Nephron (organoid): Measurements from ENCODE around the gene ARHGAP31.
A peak's percentile ranks its signal among the peaks of the same experiment; 100 is the strongest.

Source experiments
- H3K27ac Mint-ChIP-seq, 3 experiments: 2 replicates each; pipeline ENCODE4 v1.8.0; 2020; ENCODE audit warnings: mixed read lengths in 3 of 3, mild to moderate bottlenecking in 2 of 3, moderate library complexity in 1 of 3
- H3K27me3 Mint-ChIP-seq: 2 replicates; pipeline ENCODE4 v1.8.0; 2021; ENCODE audit warnings: low read depth, mild to moderate bottlenecking, moderate library complexity, mixed read lengths
- H3K36me3 Mint-ChIP-seq: 2 replicates; pipeline ENCODE4 v1.8.0; 2020; ENCODE audit warnings: low read depth, mixed read lengths
- H3K4me1 Mint-ChIP-seq: 2 replicates; pipeline ENCODE4 v1.8.0; 2020; ENCODE audit warnings: mixed read lengths
- H3K4me3 Mint-ChIP-seq, 3 experiments: 2 replicates each; pipeline ENCODE4 v1.8.0; 2020; ENCODE audit warnings: mild to moderate bottlenecking in 3 of 3, mixed read lengths in 3 of 3, moderate library complexity in 2 of 3
- H3K9me3 Mint-ChIP-seq: 2 replicates; pipeline ENCODE4 v1.8.0; 2020; ENCODE audit warnings: mixed read lengths
- CTCF ChIP-seq, 3 experiments: fragments of 200-600 bp; sonication (generic); IDR thresholded peaks; one replicate each; pipeline ENCODE4 v1.5.0; 2021; ENCODE audit warnings: antibody characterized with exemption in 3 of 3; ENCODE audit not compliant: unreplicated experiment in 3 of 3

The ARHGAP31 gene

GRCh38 chr3:119297169-119297568 is 3.0 kb downstream of the ARHGAP31 start:
- peak overlapping the region; percentile 49 to 97 (median 71) for H3K4me3 Mint-ChIP-seq
- no peaks in the 10 kb centered on the region for H3K27me3 Mint-ChIP-seq
- no peak for TF ChIP-seq CTCF (IDR thresholded peaks at IDR 0.05; ENCODE audit: unreplicated experiment in 3 of 3)
- no peaks in the 10 kb centered on the region for H3K9me3 Mint-ChIP-seq
- H3K27ac Mint-ChIP-seq: peak overlapping the region; percentile 22 to 67 (median 37)
- peaks cover 3% of the 10 kb centered on the region for H3K36me3 Mint-ChIP-seq
- H3K4me1 Mint-ChIP-seq: peaks cover 57% of the 10 kb centered on the region

- no peaks in the 10 kb centered on the region for H3K9me3 Mint-ChIP-seq
- H3K27me3 Mint-ChIP-seq: no peaks in the 10 kb centered on the region
- peaks cover 3% of the 10 kb centered on the region for H3K36me3 Mint-ChIP-seq
- peak overlapping the region in 1 of 3 experiments; percentile 50 for H3K27ac Mint-ChIP-seq
- H3K4me3 Mint-ChIP-seq: peak overlapping the region in 1 of 3 experiments; percentile 76
- no peak for TF ChIP-seq CTCF (IDR thresholded peaks at IDR 0.05; ENCODE audit: unreplicated experiment in 3 of 3)
- peaks cover 55% of the 10 kb centered on the region for H3K4me1 Mint-ChIP-seq
Measured at GRCh38 chr3:119298565-119298941, 4.4 kb downstream of the ARHGAP31 start.

DNA sequence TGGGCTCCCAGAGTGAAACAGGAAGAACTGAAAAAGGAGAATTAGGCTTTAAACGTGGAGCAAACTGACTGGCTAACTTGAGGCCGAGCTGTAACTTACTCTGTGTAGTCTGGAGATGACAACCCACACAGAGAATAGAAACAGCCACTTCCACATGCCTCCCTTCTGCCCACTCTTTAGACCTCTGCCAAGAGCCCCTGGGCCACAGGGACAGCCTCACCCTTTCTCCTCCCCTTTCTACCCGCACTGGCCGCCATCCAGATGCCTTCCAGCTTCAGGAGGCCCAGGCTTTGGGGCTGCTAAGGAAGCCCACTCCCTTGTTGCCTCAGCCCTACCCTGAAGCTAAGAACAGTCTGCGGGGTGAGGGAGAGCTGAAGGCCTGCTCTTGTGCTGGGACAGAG is 6.8 kb downstream of the ARHGAP31 start:
- H3K9me3 Mint-ChIP-seq: no peaks in the 10 kb centered on the region
- H3K27me3 Mint-ChIP-seq: no peaks in the 10 kb centered on the region
- peaks cover 3% of the 10 kb centered on the region for H3K36me3 Mint-ChIP-seq
- TF ChIP-seq CTCF (IDR thresholded peaks at IDR 0.05; ENCODE audit: unreplicated experiment in 3 of 3): no peak
- no peak overlapping the region for H3K4me3 Mint-ChIP-seq
- peaks cover 63% of the 10 kb centered on the region for H3K4me1 Mint-ChIP-seq
- no peak overlapping the region for H3K27ac Mint-ChIP-seq

GRCh38 chr3:119301662-119302061 is 7.5 kb downstream of the ARHGAP31 start:
- no peak for TF ChIP-seq CTCF (IDR thresholded peaks at IDR 0.05; ENCODE audit: unreplicated experiment in 3 of 3)
- Mint-ChIP-seq H3K27me3 (no peaks in the 10 kb centered on the region), H3K4me3 (no peak overlapping the region), H3K9me3 (no peaks in the 10 kb centered on the region), H3K4me1 (peaks cover 60% of the 10 kb centered on the region), H3K27ac (no peak overlapping the region), H3K36me3 (peaks cover 3% of the 10 kb centered on the region)

DNA sequence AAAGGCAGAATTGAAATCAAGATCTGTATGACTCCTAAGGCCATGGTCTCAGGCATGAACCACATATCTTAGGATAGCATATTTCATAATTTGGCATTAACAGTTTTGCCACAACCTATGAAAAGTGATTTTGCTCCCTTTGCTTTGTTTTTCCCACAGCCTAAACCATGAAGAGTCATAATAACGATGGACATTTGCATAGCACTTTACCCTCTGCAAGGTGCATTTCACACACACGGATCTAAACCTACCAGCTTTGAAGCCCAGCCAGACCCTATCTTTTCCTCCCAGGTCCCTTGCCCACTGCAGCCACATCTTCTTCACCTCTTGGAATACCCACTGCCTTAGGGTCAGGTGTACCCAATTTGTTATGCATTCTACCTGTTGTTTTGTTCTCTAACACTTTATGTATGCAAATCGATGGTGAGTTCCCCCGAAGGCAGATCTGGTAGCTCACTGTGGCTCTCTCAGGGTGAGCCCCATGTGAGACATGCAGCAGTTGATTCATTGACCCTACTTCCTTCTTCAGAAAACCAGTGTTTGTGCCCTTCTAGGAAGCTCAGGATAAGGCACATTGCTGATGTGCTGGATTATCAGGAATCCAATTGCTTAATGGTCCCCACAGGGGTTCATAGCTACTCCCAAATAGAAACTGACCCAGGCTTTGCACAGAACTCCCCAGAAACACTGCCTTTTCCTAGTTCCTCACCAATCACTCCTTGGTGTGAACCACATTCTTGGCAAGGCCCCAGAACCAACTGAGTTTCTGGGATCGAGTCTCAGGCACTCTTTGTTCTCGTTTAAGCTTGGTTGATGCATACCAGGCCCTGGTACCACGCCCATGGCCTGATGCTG is 8.7 kb downstream of the ARHGAP31 start:
- peaks cover 49% of the 10 kb centered on the region for H3K4me1 Mint-ChIP-seq
- H3K36me3 Mint-ChIP-seq: no peaks in the 10 kb centered on the region
- no peak overlapping the region for H3K4me3 Mint-ChIP-seq
- TF ChIP-seq CTCF (IDR thresholded peaks at IDR 0.05; ENCODE audit: unreplicated experiment in 3 of 3): no peak
- no peaks in the 10 kb centered on the region for H3K27me3 Mint-ChIP-seq
- H3K27ac Mint-ChIP-seq: no peak overlapping the region
- no peaks in the 10 kb centered on the region for H3K9me3 Mint-ChIP-seq
